T-helper 2 cell treated with Interferon-gamma antibody and Interleukin-4, amounts not matched to agents 100 ng/mL and 5 ng/mL, for 36 hours (primary cell): ENCODE results near the gene HOPX. TPM values are rescaled to one million over a fixed set of nuclear protein-coding genes. Genes with fewer than 3 reads are reported as not detected.
"Not testable (repeated sequence)": the region's sequence is repeated elsewhere in the genome, so short reads cannot be mapped to it uniquely, and the experiment has no call there.

ENCODE experiments used
- intact Hi-C: fragments of 100-400 bp; cut with micrococcal nuclease; formaldehyde crosslinking; loops from one replicate; pipeline ENCODE4 v1.15.1; 2023
- total RNA-seq: library from RNA; stranded (reverse); gene quantifications from 2 replicates; pipeline ENCODE4 v1.2.3, GENCODE V29; 2022

HOPX gene
- total RNA-seq, 1 donor from 2014 or later, result 36.8 TPM

DNA sequence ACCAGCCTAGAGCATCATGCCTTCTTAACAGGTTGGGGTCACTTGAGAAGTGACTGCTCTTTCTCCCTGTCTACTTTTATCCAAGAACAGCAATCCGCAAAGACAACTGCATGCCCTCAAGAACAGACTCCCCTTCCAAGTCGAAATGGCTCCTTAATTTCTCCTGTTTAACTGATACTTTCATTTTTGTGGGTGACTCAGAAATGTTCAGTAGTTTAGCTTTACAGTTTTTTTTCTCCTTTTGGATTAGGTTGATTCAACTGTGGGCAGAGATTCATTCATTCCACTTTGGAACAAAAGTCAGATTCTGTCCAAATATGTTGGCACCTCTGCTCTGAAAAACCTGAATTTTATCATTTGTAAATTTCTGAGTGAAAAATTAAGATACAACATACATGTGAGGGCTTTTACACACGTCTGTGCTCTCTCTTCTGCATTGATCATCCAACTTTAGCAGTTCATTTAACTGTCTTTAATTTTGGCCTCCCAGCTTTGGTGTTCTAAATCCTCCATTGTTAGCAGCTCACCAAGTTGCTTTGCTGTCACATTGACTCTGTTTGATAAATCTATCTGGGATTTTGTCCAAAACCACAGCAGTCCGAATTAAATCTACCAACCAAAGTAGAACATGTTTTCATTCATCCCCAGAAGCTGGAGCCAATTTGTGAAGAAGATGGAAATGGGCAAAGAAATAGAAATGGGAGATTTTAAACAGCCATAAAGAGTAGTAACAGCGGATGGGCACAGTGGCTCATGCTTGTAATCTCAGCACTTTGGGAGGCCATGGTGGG lies 50.0 kb downstream of the HOPX start:
- intact Hi-C loops, result no loop called here

DNA sequence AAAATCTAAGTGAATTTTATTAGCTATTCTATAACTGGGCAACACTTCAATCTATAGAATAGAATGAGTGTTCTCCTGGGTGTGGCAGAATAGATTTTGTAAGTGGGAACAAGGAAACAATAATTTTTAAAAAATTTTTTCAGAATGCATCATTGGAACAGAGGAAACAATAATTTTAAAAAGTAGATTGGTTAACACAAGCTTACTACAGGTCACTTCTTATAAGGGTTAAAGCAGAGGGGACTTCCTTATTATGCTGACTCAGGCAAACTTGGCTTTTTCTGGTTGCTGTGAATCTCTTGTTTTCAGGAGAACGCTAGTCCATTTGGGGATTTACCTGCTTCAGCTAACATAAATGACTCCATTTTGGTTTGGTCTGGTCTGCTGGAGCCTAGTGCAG lies 52.5 kb downstream of the HOPX start:
- intact Hi-C loops, result no loop called here

DNA sequence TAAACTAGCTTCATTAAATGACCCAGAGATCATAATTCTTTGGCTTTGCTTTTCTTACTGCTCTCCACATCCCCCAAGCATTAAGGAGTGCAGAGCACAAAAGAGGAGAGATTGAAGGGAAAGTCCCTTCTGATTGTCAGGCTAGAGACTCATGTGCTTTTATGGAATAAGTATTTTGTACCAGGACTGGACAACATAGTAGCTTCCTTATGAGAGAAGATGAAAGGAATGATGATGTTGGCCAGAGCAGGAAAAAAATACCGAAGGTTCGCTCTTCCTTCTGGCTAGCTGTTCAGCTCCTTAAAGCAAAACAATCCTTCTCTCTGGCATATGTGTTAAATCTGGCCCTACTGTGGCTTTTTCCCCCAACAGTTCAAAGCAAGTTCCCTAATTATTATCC lies 53.1 kb downstream of the HOPX start:
- intact Hi-C loops, result no loop called here

DNA sequence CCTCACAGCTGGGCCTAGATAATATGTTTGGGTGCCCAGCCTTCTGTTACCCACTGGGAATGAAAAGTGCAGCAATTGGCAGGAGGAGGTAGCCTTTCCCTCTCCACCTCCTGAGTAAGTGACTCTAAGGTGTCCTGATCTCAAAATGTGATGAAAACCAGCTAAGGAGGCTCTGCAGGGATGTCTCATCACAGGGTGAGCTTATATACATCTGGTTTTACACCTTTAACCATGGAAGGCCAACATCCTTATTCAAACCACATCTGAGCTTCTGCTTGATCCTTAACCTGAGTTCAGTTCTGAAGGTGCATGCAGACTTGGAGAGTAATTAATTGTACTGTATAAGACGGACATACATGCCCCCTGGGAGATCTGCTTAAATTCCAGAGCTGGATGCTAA lies 53.7 kb downstream of the HOPX start:
- intact Hi-C loops, result no loop called here

DNA sequence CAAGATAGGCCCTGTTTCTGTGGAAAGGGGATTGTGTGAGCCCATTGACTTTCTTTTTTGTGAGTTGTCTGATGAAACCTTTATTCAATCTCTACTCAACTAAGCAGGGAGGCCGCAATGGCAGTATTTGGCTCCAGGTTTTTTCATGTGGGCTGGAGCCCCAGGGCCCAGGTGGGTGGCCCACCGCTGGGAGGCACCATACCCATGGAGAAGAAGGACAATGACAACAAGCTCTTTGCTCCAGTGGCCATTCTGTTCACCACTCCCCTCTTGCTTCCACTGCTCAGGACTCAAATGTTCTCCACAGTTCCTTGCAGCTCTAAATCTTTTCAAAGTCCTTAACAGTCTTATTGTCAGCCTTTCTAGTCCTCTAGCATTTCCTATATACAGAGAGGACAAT lies 54.1 kb downstream of the HOPX start:
- intact Hi-C loops, result no loop called here

DNA sequence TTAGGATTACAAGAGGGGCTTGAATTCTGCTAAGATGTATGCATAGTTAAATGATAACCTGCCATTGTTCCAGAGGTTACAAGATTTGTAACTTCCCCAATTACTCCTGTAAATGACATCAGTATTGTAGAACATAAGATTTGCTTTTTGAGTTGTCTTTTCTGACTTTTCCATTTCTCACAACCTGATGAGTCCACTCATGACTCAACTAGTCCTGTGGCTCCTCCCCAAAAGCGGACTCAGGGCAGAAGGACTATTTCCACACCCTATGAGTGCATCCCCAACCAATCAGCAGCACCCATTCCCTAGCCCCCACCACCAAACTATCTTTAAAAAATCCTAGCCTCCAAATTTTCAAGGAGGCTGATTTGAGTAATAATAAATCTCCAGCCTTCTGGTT lies 54.7 kb downstream of the HOPX start:
- intact Hi-C loops, result no loop called here

DNA sequence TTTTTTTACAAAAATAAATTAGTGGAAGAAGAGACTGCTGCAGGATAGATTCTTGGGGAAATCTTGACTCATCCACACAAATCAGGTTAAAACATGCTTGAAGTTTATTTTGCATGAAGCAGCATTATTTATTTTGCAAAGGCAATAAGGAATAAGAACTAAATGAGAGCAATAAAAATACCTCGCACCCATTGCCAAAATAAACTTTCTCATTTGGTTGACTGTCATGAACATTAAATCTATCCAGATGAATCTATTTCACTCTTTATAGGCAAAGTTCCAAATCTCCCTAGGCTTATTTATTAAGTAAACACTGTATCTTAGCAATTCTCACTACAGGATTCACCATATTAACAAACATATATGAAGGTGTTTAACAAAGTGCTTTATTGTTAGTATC lies 58.9 kb downstream of the HOPX start:
- intact Hi-C loops, result no loop called here

DNA sequence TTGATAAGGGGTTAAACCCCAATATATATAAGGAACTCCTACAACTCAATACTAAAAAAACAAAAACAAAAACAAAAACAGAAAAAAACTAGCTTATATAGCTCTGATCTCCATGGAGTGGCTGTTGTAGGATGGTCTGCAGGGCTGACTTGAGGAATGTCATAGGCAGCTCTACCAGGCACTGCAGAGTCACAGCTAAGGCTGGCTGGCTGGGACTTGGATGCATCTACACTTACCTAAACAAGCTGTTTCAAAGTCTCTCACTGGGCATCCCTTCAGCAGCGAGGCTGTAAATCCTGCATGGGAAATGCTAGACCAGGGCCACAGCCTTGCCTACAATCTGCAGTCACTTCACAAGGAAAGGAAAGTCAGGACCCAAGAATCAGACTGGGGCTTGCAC lies 61.3 kb downstream of the HOPX start:
- intact Hi-C loops, result no loop called here

DNA sequence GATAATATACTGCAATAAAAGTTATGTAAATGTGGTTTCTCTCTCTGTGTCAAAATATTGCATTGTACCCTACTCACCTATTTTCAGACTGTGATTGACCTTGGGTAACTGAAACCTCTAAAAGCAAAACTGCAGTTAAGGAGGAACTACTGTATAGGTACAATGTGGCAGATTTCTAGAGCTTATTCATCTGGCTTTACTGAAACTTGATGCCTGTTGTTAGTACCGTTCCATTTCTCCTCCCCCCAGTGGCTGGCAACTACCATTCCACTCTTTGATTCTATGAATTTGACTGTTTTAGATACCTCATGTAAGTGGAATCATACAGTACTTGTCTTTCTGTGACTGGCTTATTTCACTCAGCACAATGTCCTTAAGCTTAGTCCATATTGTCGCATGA lies 61.9 kb downstream of the HOPX start:
- intact Hi-C loops, result no loop called here

DNA sequence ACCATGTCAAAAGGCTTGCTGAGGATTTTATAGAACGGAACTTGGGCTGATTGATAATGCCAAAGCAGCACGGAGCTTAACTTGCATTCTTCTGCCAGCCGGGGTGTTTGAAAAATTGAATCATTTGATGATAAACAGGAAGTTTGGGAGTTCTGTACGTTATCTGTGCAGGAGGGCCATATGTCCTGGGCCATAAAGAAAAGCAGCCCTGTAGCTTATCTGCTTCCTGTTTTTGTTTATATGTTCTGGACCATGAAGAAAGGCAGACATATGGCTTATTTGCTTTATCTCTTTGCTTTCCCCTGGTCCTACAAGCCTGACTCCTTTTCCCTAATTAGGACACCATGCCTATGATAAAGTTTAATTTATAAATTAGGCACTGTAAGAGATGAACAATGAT lies 62.4 kb downstream of the HOPX start:
- intact Hi-C loops, result no loop called here

DNA sequence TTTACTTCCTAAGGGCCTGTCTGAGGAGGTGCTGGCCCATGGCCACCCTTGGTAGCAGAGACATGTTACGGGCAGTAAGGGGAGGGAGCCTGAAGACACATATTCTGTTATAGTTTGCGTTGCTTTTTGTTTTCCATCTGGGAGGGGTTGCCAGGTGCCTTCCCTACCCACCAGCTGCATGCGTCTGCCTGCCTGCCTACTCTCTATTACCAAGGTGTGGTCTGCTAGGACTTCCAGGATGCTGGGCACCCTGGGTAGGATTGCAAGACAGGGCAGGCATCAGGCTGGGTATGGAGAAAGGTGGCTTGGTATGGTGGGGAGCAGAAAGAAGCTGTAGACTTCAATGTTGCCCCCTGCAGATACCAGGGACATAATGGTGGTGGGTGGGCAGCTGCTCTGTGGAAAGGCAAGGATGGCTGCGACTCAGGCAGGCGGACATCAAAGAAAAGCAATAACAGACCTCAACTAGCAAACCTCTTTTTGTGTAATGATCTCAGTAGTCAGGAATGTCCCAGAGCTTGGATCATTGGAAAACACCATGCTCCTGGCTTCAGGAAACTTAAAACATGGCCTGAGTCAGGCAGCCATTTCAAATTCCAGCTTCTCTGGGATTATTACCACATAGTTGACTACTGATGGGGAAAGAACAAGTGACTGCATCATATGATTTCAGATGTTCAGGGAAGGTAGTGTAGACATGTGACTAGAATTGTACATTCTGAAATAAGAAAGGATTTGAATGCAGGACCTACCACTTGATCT lies 67.8 kb downstream of the HOPX start:
- intact Hi-C loops, result no loop called here

DNA sequence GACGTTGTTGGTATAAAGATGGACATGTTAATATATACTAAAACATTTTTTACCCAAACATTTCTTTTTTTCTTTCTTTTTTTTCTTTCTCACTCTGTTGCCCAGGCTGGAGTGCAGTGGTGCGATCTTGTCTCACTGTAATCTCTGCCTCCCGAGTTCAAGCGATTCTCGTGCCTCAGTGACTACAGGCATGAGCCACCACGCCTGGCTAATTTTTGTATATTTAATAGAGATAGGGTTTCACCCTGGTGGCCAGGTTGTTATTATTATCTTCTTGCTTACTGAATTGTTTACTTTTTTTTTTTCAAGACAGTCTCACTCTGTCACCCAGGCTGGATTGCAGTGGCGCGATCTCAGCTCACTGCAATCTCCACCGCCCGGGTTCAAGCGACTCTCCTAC lies 68.8 kb downstream of the HOPX start:
- intact Hi-C loops, result no loop called here

DNA sequence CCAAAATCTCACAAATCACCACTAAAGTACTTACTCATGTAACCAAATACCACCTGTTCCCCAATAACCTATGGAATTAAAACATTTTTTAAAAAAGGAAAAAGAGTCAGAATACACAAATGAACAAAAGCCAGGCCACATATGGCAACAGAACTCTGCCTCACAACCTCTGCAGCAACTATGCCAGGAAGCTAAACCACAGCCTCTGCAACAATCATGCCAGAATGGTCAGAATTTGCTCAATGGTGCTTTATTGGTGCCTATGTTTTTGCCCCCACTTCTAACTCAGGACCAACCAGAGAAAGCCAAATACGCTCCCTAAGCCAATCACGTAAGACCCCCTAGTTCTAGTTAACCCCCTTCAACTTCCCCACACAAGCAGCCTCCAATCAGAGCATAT lies 69.6 kb downstream of the HOPX start:
- intact Hi-C loops, result no loop called here

DNA sequence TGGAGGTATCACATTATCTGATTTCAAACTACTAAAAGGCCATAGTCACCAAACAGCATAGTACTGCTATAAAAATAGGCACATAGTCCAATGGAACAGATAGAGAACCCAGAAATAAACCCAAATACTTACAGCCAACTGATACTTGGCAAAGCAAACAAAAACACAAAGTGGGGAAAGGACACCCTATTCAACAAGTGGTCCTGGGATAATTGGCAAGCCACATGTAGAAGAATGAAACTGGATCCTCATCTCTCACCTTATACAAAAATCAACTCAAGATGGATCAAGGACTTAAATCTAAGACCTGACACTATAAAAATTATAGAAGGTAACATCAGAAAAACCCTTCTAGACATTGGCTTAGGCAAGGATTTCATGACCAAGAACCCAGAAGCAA lies 70.9 kb downstream of the HOPX start:
- intact Hi-C loops, result not testable (repeated sequence)

DNA sequence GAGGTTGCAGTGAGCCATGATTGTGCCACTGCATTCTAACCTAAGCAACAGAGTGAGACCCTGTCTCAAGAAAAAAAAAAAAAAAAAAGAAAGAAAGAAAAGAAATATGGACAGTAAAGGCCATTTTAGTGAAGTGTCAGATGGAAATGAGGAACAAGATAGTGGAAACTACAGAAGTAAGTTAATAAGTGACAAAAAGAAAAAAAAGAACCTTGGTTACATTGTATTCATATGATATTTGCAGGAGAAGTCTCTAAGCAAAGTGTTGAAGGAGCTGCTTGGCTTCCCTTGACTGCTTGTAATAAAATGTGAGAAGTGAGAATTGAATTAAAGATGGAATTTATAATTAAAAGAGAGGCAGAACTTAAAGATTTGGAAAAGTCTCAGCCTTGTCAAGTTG lies 73.2 kb downstream of the HOPX start:
- intact Hi-C loops, result no loop called here

DNA sequence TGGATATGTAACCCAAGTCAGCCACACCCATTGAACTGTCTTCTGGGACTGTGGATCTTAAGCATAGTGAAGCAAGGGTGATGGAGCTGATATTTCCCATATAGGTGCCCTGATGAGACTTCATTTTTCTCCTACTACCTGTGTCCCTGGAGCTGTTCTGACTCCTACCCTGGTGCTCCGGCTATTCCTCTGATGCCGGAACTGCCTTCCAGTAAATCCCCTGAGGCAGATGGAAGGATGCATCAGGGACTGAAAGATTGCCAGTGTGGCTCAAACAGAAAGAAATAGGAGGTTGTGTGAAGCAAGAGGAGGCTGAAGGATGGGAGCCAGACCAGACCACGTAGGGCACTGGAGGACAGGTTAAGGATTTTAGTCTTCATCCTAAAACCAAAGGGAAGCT lies 74.7 kb downstream of the HOPX start:
- intact Hi-C loops, result no loop called here

DNA sequence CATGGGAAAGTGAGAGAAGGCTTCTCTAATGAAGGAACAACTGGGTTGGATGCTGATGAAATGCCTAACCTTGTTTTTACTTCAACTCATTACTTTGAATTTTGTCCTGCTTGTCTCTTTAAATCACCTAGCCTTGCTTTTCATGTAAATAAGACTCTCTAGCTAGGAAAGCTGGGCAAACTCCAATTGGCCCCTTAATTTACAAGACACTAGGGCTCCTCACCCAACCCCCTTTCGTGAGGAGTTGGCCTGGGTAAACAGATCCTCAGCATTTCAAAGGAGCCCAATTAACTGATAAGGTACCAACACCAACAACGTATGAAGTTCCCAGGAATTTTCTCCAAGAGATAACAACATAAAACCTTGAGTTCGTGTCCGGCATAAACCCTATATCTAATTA lies 75.6 kb downstream of the HOPX start:
- intact Hi-C loops, result not testable (repeated sequence)

DNA sequence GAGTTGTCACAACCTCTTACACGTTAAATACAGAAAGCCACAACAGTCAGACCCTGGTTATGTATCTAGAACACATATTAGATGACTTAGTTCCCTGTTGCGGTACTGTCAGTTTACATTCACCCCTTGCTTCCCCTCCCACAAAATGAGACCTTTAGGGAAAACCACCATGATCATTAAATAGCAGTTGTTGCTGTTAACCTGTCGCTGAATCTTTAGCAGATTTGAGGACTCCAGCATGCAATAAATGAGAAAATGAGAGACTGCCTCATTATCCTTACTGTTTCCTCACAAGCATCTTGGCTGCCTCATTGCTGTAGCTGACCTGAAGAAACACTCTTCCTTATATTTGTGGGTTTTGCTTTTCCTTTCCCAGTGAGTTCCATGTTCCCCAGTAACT lies 77.8 kb downstream of the HOPX start:
- intact Hi-C loops, result no loop called here

Other genes starting within 250 kb of the HOPX start
- gene PPAT, start 245.7 kb downstream of the HOPX start, total RNA-seq, result 32.9 and 38.5 TPM in 2 replicates
- 188 and 190 TPM in 2 replicates for gene PAICS, start 245.0 kb downstream of the HOPX start, total RNA-seq
- gene SRP72, start 213.7 kb downstream of the HOPX start, total RNA-seq, result 155 and 156 TPM in 2 replicates
- gene ARL9, start 175.5 kb downstream of the HOPX start, total RNA-seq, result 0.14 TPM in 1 of 2 replicates, not detected in the other
- gene SPINK2, start 140.4 kb upstream of the HOPX start, total RNA-seq, result 1.5 and 1.9 TPM in 2 replicates
- 43.9 and 47.3 TPM in 2 replicates for gene REST, start 226.6 kb upstream of the HOPX start, total RNA-seq